Measurements from ENCODE around the gene ORC3.

ORC3 gene

DNA sequence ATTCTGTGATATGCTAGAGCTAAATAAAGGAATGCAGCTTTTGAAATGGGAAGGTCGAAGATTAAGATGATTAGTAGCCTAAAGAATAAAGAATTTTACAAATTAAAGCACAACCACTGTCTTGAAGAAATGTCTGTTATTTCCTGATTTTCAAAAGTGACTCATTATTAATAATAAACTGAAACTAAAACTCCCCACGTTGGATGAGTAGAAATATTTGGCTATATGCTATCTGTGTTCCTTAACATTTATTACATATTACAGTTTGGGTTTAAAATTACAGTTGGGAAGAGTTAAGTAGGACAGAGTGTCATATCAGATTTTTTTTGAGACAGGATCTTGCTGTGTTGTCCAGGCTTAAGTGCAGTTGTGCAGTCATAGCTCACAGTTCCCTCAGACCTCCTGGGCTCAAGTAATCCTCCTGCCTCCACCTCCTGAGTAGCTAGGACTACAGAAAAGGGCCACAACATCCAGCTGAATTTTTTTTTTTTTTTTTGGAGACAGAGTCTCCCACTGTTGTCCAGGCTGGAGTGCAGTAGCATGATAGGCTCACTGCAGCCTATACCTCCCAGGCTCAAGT lies 65.0 kb downstream of the ORC3 start:
- TF ChIP-seq NFIC (IDR thresholded peaks at IDR 0.05) (no peak), EGR1 (IDR thresholded peaks at IDR 0.05) (no peak), TEAD4 (IDR thresholded peaks at IDR 0.05) (no peak), FOXM1 (IDR thresholded peaks at IDR 0.05; ENCODE audit: borderline replicate concordance, low read depth) (no peak), RAD21 (IDR thresholded peaks at IDR 0.05; ENCODE audit: low read depth) (no peak), EP300 (IDR thresholded peaks at IDR 0.05; ENCODE audit: borderline replicate concordance) (no peak), CREB1 (IDR thresholded peaks at IDR 0.05; ENCODE audit: low read depth) (no peak), ZBTB7A (IDR thresholded peaks at IDR 0.05; ENCODE audit: low read depth) (no peak), TCF12 (IDR thresholded peaks at IDR 0.05; ENCODE audit: low read depth) (no peak), TAF1 (IDR thresholded peaks at IDR 0.05; ENCODE audit: low read depth) (no peak), YY1 (IDR thresholded peaks at IDR 0.05; ENCODE audit: low read depth) (no peak), CEBPB (IDR thresholded peaks at IDR 0.05) (no peak)
- TF ChIP-seq, protein P1, sequence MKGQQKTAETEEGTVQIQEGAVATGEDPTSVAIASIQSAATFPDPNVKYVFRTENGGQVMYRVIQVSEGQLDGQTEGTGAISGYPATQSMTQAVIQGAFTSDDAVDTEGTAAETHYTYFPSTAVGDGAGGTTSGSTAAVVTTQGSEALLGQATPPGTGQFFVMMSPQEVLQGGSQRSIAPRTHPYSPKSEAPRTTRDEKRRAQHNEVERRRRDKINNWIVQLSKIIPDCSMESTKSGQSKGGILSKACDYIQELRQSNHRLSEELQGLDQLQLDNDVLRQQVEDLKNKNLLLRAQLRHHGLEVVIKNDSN (IDR thresholded peaks at IDR 0.05), result no peak
- TF ChIP-seq, protein P2, sequence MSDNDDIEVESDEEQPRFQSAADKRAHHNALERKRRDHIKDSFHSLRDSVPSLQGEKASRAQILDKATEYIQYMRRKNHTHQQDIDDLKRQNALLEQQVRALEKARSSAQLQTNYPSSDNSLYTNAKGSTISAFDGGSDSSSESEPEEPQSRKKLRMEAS (IDR thresholded peaks at IDR 0.05), result no peak
- TF ChIP-seq, protein P3, sequence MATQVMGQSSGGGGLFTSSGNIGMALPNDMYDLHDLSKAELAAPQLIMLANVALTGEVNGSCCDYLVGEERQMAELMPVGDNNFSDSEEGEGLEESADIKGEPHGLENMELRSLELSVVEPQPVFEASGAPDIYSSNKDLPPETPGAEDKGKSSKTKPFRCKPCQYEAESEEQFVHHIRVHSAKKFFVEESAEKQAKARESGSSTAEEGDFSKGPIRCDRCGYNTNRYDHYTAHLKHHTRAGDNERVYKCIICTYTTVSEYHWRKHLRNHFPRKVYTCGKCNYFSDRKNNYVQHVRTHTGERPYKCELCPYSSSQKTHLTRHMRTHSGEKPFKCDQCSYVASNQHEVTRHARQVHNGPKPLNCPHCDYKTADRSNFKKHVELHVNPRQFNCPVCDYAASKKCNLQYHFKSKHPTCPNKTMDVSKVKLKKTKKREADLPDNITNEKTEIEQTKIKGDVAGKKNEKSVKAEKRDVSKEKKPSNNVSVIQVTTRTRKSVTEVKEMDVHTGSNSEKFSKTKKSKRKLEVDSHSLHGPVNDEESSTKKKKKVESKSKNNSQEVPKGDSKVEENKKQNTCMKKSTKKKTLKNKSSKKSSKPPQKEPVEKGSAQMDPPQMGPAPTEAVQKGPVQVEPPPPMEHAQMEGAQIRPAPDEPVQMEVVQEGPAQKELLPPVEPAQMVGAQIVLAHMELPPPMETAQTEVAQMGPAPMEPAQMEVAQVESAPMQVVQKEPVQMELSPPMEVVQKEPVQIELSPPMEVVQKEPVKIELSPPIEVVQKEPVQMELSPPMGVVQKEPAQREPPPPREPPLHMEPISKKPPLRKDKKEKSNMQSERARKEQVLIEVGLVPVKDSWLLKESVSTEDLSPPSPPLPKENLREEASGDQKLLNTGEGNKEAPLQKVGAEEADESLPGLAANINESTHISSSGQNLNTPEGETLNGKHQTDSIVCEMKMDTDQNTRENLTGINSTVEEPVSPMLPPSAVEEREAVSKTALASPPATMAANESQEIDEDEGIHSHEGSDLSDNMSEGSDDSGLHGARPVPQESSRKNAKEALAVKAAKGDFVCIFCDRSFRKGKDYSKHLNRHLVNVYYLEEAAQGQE (IDR thresholded peaks at IDR 0.05; ENCODE audit: low read depth), result no peak

DNA sequence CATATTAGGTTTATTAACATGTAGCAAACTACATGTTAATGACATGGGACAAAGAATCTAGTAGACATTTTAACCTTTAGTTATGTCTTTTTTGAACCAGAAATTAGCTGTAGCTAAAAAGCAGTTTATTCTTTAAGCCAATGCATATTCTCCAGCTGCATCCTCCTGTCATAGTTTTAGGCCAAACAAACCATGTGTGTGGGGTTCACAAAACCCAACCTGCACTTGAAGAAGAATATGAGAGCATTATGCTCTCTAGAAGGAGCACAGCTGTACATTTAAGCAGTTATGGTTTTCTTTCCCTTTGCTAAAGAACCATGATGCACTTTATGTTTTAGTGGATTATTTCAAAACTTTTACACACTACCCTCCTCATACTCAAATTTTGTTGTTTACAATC lies 65.9 kb downstream of the ORC3 start:
- TF ChIP-seq RAD21 (IDR thresholded peaks at IDR 0.05; ENCODE audit: low read depth), result no peak
- TF ChIP-seq CEBPB (IDR thresholded peaks at IDR 0.05), result no peak
- no peak for TF ChIP-seq EGR1 (IDR thresholded peaks at IDR 0.05)
- no peak for TF ChIP-seq CREB1 (IDR thresholded peaks at IDR 0.05; ENCODE audit: low read depth)
- TF ChIP-seq, protein P2 (IDR thresholded peaks at IDR 0.05), result no peak
- no peak for TF ChIP-seq TAF1 (IDR thresholded peaks at IDR 0.05; ENCODE audit: low read depth)
- TF ChIP-seq EP300 (IDR thresholded peaks at IDR 0.05; ENCODE audit: borderline replicate concordance), result no peak
- TF ChIP-seq TCF12 (IDR thresholded peaks at IDR 0.05; ENCODE audit: low read depth), result no peak
- no peak for TF ChIP-seq ZBTB7A (IDR thresholded peaks at IDR 0.05; ENCODE audit: low read depth)
- TF ChIP-seq NFIC (IDR thresholded peaks at IDR 0.05), result no peak
- no peak for TF ChIP-seq TEAD4 (IDR thresholded peaks at IDR 0.05)

DNA sequence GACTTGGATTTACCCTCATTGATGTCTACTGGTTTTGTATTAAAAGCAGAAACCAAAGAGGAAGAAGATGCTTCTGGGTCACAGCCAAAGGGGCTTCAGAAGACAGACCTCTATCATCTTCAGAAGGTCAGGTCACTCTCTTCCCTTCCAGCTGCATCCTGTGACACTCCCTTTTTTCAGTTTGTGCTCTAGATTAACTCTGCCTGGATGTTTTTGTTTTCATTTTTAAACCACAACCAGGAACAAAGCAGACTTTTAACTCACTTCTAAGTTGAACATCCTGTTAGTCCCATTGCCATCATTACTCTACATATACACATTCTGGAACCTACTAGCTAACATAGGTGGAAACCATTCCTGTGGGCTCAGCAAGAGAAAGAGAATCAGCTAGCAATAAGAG lies 66.9 kb downstream of the ORC3 start:
- TF ChIP-seq TEAD4 (IDR thresholded peaks at IDR 0.05), result no peak
- no peak for TF ChIP-seq RAD21 (IDR thresholded peaks at IDR 0.05; ENCODE audit: low read depth)
- TF ChIP-seq EP300 (IDR thresholded peaks at IDR 0.05; ENCODE audit: borderline replicate concordance), result no peak
- TF ChIP-seq, protein P1 (IDR thresholded peaks at IDR 0.05), result no peak
- no peak for TF ChIP-seq ZBTB7A (IDR thresholded peaks at IDR 0.05; ENCODE audit: low read depth)
- no peak for TF ChIP-seq EGR1 (IDR thresholded peaks at IDR 0.05)
- no peak for TF ChIP-seq CEBPB (IDR thresholded peaks at IDR 0.05)
- TF ChIP-seq FOXM1 (IDR thresholded peaks at IDR 0.05; ENCODE audit: borderline replicate concordance, low read depth), result no peak
- TF ChIP-seq TCF12 (IDR thresholded peaks at IDR 0.05; ENCODE audit: low read depth), result no peak
- no peak for TF ChIP-seq NFIC (IDR thresholded peaks at IDR 0.05)
- TF ChIP-seq CREB1 (IDR thresholded peaks at IDR 0.05; ENCODE audit: low read depth), result no peak
- no peak for TF ChIP-seq YY1 (IDR thresholded peaks at IDR 0.05; ENCODE audit: low read depth)

DNA sequence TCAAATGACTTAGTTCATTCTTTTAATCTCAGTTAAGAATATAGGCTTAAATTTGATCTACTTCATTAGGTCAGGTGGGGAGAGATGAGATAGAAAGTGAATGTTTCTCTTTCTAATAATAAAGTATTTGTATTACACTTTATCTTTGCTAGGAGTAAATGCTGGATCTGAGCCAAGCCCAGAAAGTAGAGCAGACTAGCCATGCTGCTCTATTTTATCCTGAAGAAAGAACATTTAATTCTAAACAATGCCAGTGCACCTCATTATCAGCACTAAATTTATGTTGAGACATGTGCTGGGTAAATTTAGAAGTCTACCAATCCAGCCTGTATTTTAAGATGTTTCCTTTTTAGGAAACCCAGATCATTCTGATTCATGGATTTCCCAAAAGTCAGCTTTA lies 68.6 kb downstream of the ORC3 start:
- no peak for TF ChIP-seq ZBTB7A (IDR thresholded peaks at IDR 0.05; ENCODE audit: low read depth)
- TF ChIP-seq, protein P2 (IDR thresholded peaks at IDR 0.05), result no peak
- no peak for TF ChIP-seq YY1 (IDR thresholded peaks at IDR 0.05; ENCODE audit: low read depth)
- TF ChIP-seq FOXM1 (IDR thresholded peaks at IDR 0.05; ENCODE audit: borderline replicate concordance, low read depth), result no peak
- TF ChIP-seq NFIC (IDR thresholded peaks at IDR 0.05), result no peak
- TF ChIP-seq, protein P1 (IDR thresholded peaks at IDR 0.05), result no peak
- no peak for TF ChIP-seq CREB1 (IDR thresholded peaks at IDR 0.05; ENCODE audit: low read depth)
- TF ChIP-seq TAF1 (IDR thresholded peaks at IDR 0.05; ENCODE audit: low read depth), result no peak
- TF ChIP-seq RAD21 (IDR thresholded peaks at IDR 0.05; ENCODE audit: low read depth), result no peak
- TF ChIP-seq, protein P3 (IDR thresholded peaks at IDR 0.05; ENCODE audit: low read depth), result no peak
- no peak for TF ChIP-seq TCF12 (IDR thresholded peaks at IDR 0.05; ENCODE audit: low read depth)
- no peak for TF ChIP-seq EGR1 (IDR thresholded peaks at IDR 0.05)
- TF ChIP-seq EP300 (IDR thresholded peaks at IDR 0.05; ENCODE audit: borderline replicate concordance), result no peak
- no peak for TF ChIP-seq TEAD4 (IDR thresholded peaks at IDR 0.05)
- TF ChIP-seq CEBPB (IDR thresholded peaks at IDR 0.05), result no peak
